DND-41 (cell line): Measurements from ENCODE around the gene OR1N1.
"Not testable (repeated sequence)": the region's sequence is repeated elsewhere in the genome, so short reads cannot be mapped to it uniquely, and the experiment has no call there.

ENCODE experiments used
- ATAC-seq: fragments of 200-7000 bp; cut with Tn5 transposase; 3 replicates; pipeline ENCODE4 v1.9.1; 2021; ENCODE audit warnings: low read depth; ENCODE audit not compliant: insufficient read depth
- DNase-seq: peaks from one replicate; pipeline ENCODE4 v3.0.0-alpha.2; 2020
- H2AFZ ChIP-seq: 2 replicates; pipeline ENCODE4 v1.6.0; 2012; ENCODE audit warnings: low read depth, low read length
- H3K27ac ChIP-seq: 2 replicates; pipeline ENCODE4 v1.5.1; 2012; ENCODE audit warnings: low read length, inconsistent platforms
- H3K27me3 ChIP-seq: fragments of 200-600 bp; sonication (generic); 2 replicates; pipeline ENCODE4 v1.6.0; 2012; ENCODE audit warnings: low read length, mild to moderate bottlenecking, inconsistent platforms; ENCODE audit not compliant: insufficient read depth, poor library complexity
- H3K36me3 ChIP-seq: 2 replicates; pipeline ENCODE4 v1.5.1; 2012; ENCODE audit warnings: low read length, inconsistent platforms; ENCODE audit not compliant: insufficient read depth
- H3K4me1 ChIP-seq: 2 replicates; pipeline ENCODE4 v1.5.1; 2012; ENCODE audit warnings: mild to moderate bottlenecking, low read length; ENCODE audit not compliant: insufficient read depth
- H3K4me2 ChIP-seq: 2 replicates; pipeline ENCODE4 v1.6.0; 2012; ENCODE audit warnings: mild to moderate bottlenecking, moderate library complexity, low read length, inconsistent platforms; ENCODE audit not compliant: insufficient read depth
- H3K4me3 ChIP-seq, 2 experiments: fragments of 200-600 bp in 1 of 2; shearing (Covaris generic) in 1 of 2; 2 replicates each; pipeline ENCODE4 v1.5.1; 2012 to 2016; ENCODE audit warnings: inconsistent platforms in 2 of 2, low read length in 2 of 2, mild to moderate bottlenecking in 2 of 2, low read depth in 1 of 2, moderate library complexity in 1 of 2
- H3K79me2 ChIP-seq: 2 replicates; pipeline ENCODE4 v1.6.0; 2012; ENCODE audit warnings: low read length, inconsistent platforms; ENCODE audit not compliant: insufficient read depth
- H3K9ac ChIP-seq: 2 replicates; pipeline ENCODE4 v1.6.0; 2012; ENCODE audit warnings: low read depth, mild to moderate bottlenecking, inconsistent platforms, low read length, moderate library complexity
- H3K9me3 ChIP-seq: 2 replicates; pipeline ENCODE4 v1.5.1; 2012; ENCODE audit warnings: low read length, moderate library complexity, mild to moderate bottlenecking, inconsistent platforms; ENCODE audit not compliant: insufficient read depth, severe bottlenecking
- H4K20me1 ChIP-seq: 2 replicates; pipeline ENCODE4 v1.6.0; 2012; ENCODE audit warnings: low read length; ENCODE audit not compliant: insufficient read depth
- CTCF ChIP-seq: IDR thresholded peaks from 2 replicates; pipeline ENCODE4 v1.5.1; 2012; ENCODE audit warnings: borderline replicate concordance, low read length, moderate library complexity, mild to moderate bottlenecking; ENCODE audit not compliant: poor library complexity, severe bottlenecking; ENCODE audit errors: extremely low read depth
- EZH2 ChIP-seq: IDR thresholded peaks from 3 replicates; pipeline ENCODE4 v1.6.1; 2012; ENCODE audit warnings: borderline replicate concordance, low read depth, mild to moderate bottlenecking, moderate library complexity, low read length, inconsistent platforms; ENCODE audit not compliant: severe bottlenecking

Gene OR1N1

DNA sequence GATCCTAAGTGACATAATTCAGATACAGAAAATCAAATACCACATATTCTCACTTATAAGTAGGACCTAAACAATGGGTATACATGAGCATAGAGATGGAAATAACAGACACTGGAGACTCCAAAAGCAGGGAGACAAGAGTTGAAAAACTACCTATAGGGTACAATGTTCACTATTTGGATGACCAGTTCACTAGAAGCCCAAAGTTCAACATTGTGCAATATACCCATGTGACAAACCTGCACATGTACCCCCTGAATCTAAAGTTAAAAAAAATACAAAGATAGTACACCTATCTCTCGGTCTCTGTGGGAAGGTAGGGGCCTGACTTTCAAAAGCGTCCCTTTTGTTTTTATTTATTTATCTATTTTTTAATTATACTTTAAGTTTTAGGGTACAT is 11.7 kb upstream of the OR1N1 start:
- ATAC-seq (no peak), DNase-seq (no peak)
- H3K27me3 ChIP-seq, result no peaks in the 10 kb centered on the region
- no peak overlapping the region for H3K4me3 ChIP-seq
- no peak overlapping the region for H3K9ac ChIP-seq
- no peaks in the 10 kb centered on the region for H3K36me3 ChIP-seq
- H3K79me2 ChIP-seq, result no peaks in the 10 kb centered on the region
- TF ChIP-seq EZH2 (no peak), CTCF (no peak)
- no peak overlapping the region for H2AFZ ChIP-seq
- H3K27ac ChIP-seq, result no peak overlapping the region
- no peaks in the 10 kb centered on the region for H4K20me1 ChIP-seq
- no peaks in the 10 kb centered on the region for H3K4me1 ChIP-seq
- H3K9me3 ChIP-seq, result no peaks in the 10 kb centered on the region
- H3K4me2 ChIP-seq, result no peak overlapping the region

DNA sequence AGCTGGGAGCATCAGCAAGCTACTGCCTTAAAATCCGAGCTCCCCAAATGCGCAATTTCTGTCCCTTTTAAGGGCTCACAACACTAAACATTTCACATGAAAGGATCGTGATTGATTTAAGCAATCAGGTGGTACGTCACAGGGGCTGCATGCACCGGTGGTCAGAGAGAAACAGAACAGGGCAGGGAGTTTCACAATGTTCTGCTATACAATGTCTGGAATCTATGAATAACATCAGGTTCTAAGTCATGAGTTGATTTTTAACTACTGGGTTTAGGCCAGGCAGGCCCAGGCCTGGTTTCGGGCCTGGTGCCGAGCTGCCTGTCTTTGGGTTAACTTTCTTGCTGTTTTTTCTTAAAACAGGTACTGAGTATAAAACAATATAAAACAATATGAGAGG is 10.0 kb upstream of the OR1N1 start:
- H3K4me3 ChIP-seq, H3K4me2 ChIP-seq, H3K27me3 ChIP-seq, ATAC-seq, H3K79me2 ChIP-seq, H3K27ac ChIP-seq, H3K9me3 ChIP-seq, H3K36me3 ChIP-seq, H2AFZ ChIP-seq, H4K20me1 ChIP-seq, H3K4me1 ChIP-seq, H3K9ac ChIP-seq, DNase-seq: not testable (repeated sequence)

DNA sequence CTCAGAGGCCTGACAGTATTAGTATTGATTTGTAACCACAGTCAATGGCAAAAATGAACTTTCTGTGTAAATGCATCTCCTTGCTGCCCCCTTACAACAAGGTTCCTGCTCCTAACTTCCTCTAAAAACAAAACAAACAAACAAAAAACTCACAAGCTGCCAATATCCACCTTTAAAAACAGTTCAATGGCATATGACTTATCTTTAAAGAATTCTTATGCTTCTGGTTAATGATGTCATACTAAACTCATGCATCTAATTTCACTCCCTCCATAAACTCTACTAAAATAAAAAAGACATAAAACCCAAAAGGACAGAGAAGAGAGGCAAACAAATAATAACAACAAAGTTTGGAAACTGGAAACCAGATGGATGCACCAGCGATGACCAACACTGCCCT is 9.0 kb upstream of the OR1N1 start:
- no peak for DNase-seq
- TF ChIP-seq EZH2 (no peak), CTCF (no peak)
- H3K27ac ChIP-seq, result no peak overlapping the region
- H3K9me3 ChIP-seq, result no peaks in the 10 kb centered on the region
- no peak overlapping the region for H3K4me2 ChIP-seq
- H3K36me3 ChIP-seq, result no peaks in the 10 kb centered on the region
- no peaks in the 10 kb centered on the region for H3K4me1 ChIP-seq
- H3K27me3 ChIP-seq, result no peaks in the 10 kb centered on the region
- ATAC-seq, result no peak
- no peak overlapping the region for H3K9ac ChIP-seq
- H3K79me2 ChIP-seq, result no peaks in the 10 kb centered on the region
- no peak overlapping the region for H3K4me3 ChIP-seq
- H4K20me1 ChIP-seq, result no peaks in the 10 kb centered on the region
- no peak overlapping the region for H2AFZ ChIP-seq

- H3K27me3 ChIP-seq, H3K9me3 ChIP-seq, H3K27ac ChIP-seq, H3K4me3 ChIP-seq, H3K9ac ChIP-seq, H3K79me2 ChIP-seq, H3K4me1 ChIP-seq, H4K20me1 ChIP-seq, H2AFZ ChIP-seq, H3K4me2 ChIP-seq, H3K36me3 ChIP-seq, DNase-seq, ATAC-seq: not testable (repeated sequence)
Measured at GRCh38 chr9:122531157-122531556, 4.1 kb upstream of the OR1N1 start.

GRCh38 chr9:122526602-122527001 is 491 bp downstream of the OR1N1 start:
- Histone ChIP-seq H3K4me1 (no peaks in the 10 kb centered on the region), H3K4me3 (no peak overlapping the region), H3K27ac (no peak overlapping the region), H3K4me2 (no peak overlapping the region), H2AFZ (no peak overlapping the region), H3K79me2 (no peaks in the 10 kb centered on the region), H3K27me3 (peaks cover 8% of the 10 kb centered on the region), H3K36me3 (no peaks in the 10 kb centered on the region), H3K9me3 (no peaks in the 10 kb centered on the region), H4K20me1 (no peaks in the 10 kb centered on the region), H3K9ac (no peak overlapping the region)
- TF ChIP-seq CTCF (no peak), EZH2 (no peak)
- ATAC-seq, result no peak
- no peak for DNase-seq
